K562 (cell line): ENCODE measurements around the gene EFNA5. TPM values are rescaled to one million over a fixed set of nuclear protein-coding genes. Genes with fewer than 3 reads are reported as not detected.

ENCODE experiments used
- ATAC-seq: fragments of 200-7000 bp; cut with Tn5 transposase; 3 replicates; pipeline ENCODE4 v1.9.1; 2020; ENCODE audit warnings: moderate library complexity
- BruUV-seq: library from RNA; stranded (reverse); fragments of 400-500 nt; replicated peaks from 2 replicates; lab custom pipeline; 2021; lab: Mats Ljungman, UMichigan
- CTCF ChIA-PET: fragments of 300-600 bp; formaldehyde crosslinking; extraction: SDS; loops from one replicate; lab custom pipeline; 2021; ENCODE audit warnings: low intra/inter-chr PET ratio; lab: Yijun Ruan, JAX
- POLR2A ChIA-PET: fragments of 300-600, 350-650 bp; sonication (Branson Sonifier 250); formaldehyde crosslinking; extraction: SDS; loops from one replicate; lab custom pipeline; 2021; ENCODE audit warnings: antibody characterized with exemption, inconsistent platforms; lab: Yijun Ruan, JAX
- DNase-seq, 4 experiments: peaks; one replicate each; pipeline versions ENCODE4 v3.0.0 to v3.0.0-alpha.2; 2011 to 2018; ENCODE audit warnings: low spot score in 3 of 4, mixed read lengths in 3 of 4; ENCODE audit errors: extremely low read depth in 1 of 4
- FAIRE-seq: peaks from 2 replicates; lab custom pipeline; 2011; peaks lifted over from hg19 to GRCh38; lab: Jason Lieb, UNC
- H2AFZ ChIP-seq: 2 replicates; pipeline ENCODE4 v1.6.0; 2011; ENCODE audit warnings: low read depth, low read length, control low read depth, inconsistent platforms
- H3K27ac ChIP-seq: fragments of 200-600 bp; 3 replicates; pipeline ENCODE4 v1.8.0; 2011; ENCODE audit warnings: low read depth, mild to moderate bottlenecking, control low read depth, inconsistent platforms, low read length, moderate library complexity, mixed read lengths; ENCODE audit errors: extremely low read depth
- H3K27me3 ChIP-seq, 2 experiments: fragments of 300-600 bp in 1 of 2; 2 replicates in 1 of 2; 3 replicates in 1 of 2; pipeline versions ENCODE4 v1.6.0 to v1.8.0; 2011; ENCODE audit warnings: inconsistent platforms in 2 of 2, low read length in 2 of 2, mild to moderate bottlenecking in 1 of 2, mixed read lengths in 1 of 2, moderate library complexity in 1 of 2; ENCODE audit not compliant: control insufficient read depth in 2 of 2, insufficient read depth in 2 of 2
- H3K36me3 ChIP-seq: fragments of 300-600 bp; 3 replicates; pipeline ENCODE4 v1.8.0; 2011; ENCODE audit warnings: mild to moderate bottlenecking, low read length, inconsistent platforms; ENCODE audit not compliant: control insufficient read depth, insufficient read depth
- H3K4me1 ChIP-seq, 2 experiments: fragments of 200-600 bp in 1 of 2; replicated peaks in 1 of 2; 2 replicates in 1 of 2; 3 replicates in 1 of 2; pipeline versions ENCODE4 v1.5.1 to v1.8.0; 2011; ENCODE audit warnings: inconsistent platforms in 2 of 2, low read length in 2 of 2, mild to moderate bottlenecking in 1 of 2, mixed read lengths in 1 of 2, moderate library complexity in 1 of 2; ENCODE audit not compliant: control insufficient read depth in 2 of 2, insufficient read depth in 2 of 2
- H3K4me2 ChIP-seq: 2 replicates; pipeline ENCODE4 v1.6.1; 2011; ENCODE audit warnings: low read length, control low read depth, inconsistent platforms, mixed read lengths; ENCODE audit not compliant: insufficient read depth
- H3K4me3 ChIP-seq: fragments of 200-600 bp; sonication (generic), shearing (Covaris generic); 2 replicates; pipeline ENCODE4 v1.5.1; 2016; ENCODE audit warnings: control low read depth, inconsistent platforms
- H3K79me2 ChIP-seq: fragments of 200-600 bp; 3 replicates; pipeline ENCODE4 v1.8.0; 2011; ENCODE audit warnings: low read length, inconsistent platforms; ENCODE audit not compliant: control insufficient read depth, insufficient read depth
- H3K9ac ChIP-seq, 2 experiments: 2 replicates each; pipeline versions ENCODE4 v1.6.0 to v1.6.1; 2011; ENCODE audit warnings: low read depth in 2 of 2, low read length in 2 of 2, control low read depth in 1 of 2, inconsistent platforms in 1 of 2, mild to moderate bottlenecking in 1 of 2, mixed read lengths in 1 of 2; ENCODE audit not compliant: insufficient read depth in 1 of 2
- H3K9me1 ChIP-seq: one replicate; pipeline ENCODE4 v1.6.0; 2011; ENCODE audit warnings: inconsistent platforms, mild to moderate bottlenecking, low read length, moderate library complexity; ENCODE audit not compliant: control insufficient read depth, insufficient read depth
- H3K9me3 ChIP-seq: replicated peaks from 2 replicates; pipeline ENCODE4 v1.5.1; 2011; ENCODE audit warnings: low read depth, low read length, inconsistent platforms; ENCODE audit not compliant: control insufficient read depth, insufficient read depth
- H4K20me1 ChIP-seq: replicated peaks from 2 replicates; pipeline ENCODE4 v1.6.1; 2011; ENCODE audit warnings: low read length, inconsistent platforms, mixed read lengths; ENCODE audit not compliant: control insufficient read depth, insufficient read depth
- BCL6 ChIP-seq: fragments of 250-450 bp; sonication (Bioruptor Pico); IDR thresholded peaks from 2 replicates; pipeline ENCODE4 v1.4.0; 2020
- BDP1 ChIP-seq: IDR thresholded peaks from 3 replicates; pipeline ENCODE4 v1.6.1; 2011; ENCODE audit not compliant: insufficient read length, insufficient read depth
- CEBPB ChIP-seq: fragments of 450-650 bp; IDR thresholded peaks from 2 replicates; pipeline ENCODE4 v1.6.1; 2016; ENCODE audit warnings: missing genetic modification characterization, missing compliant biosample characterization
- CREBBP ChIP-seq: IDR thresholded peaks from one replicate; pipeline ENCODE4 v1.6.1; 2012; ENCODE audit warnings: low read depth, mild to moderate bottlenecking, control low read depth, inconsistent platforms, low read length
- EWSR1 ChIP-seq: fragments of 450-650 bp; IDR thresholded peaks from 2 replicates; pipeline ENCODE4 v1.6.1; 2018; ENCODE audit warnings: borderline replicate concordance, mild to moderate bottlenecking, low read depth, moderate library complexity; ENCODE audit not compliant: partially characterized antibody
- HOXB6 ChIP-seq: fragments of 250-450 bp; sonication (Bioruptor Pico); IDR thresholded peaks from 2 replicates; pipeline ENCODE4 v1.5.1; 2022; ENCODE audit warnings: mild to moderate bottlenecking, borderline replicate concordance
- MEF2D ChIP-seq: conservative IDR thresholded peaks from 2 replicates; pipeline ENCODE4 v1.6.1; 2016; ENCODE audit warnings: low read depth, missing genetic modification characterization, missing compliant biosample characterization
- MXD1 ChIP-seq: fragments of 250-450 bp; sonication (Bioruptor Pico); IDR thresholded peaks from 2 replicates; pipeline ENCODE4 v1.8.0; 2021; ENCODE audit warnings: borderline replicate concordance, mild to moderate bottlenecking, moderate library complexity; ENCODE audit not compliant: poor library complexity, severe bottlenecking
- RFX7 ChIP-seq: fragments of 250-450 bp; sonication (Bioruptor Pico); IDR thresholded peaks from 2 replicates; pipeline ENCODE4 v1.5.1; 2021; ENCODE audit warnings: mild to moderate bottlenecking
- SMARCA4 ChIP-seq: fragments of 450-650 bp; IDR thresholded peaks from 2 replicates; pipeline ENCODE4 v1.6.1; 2016
- ZC3H4 ChIP-seq: sonication (generic); formaldehyde crosslinking; IDR thresholded peaks from 2 replicates; pipeline ENCODE4 v1.9.0; 2021; ENCODE audit warnings: missing genetic modification reagents, borderline replicate concordance
- ZFPM2 ChIP-seq: fragments of 250-450 bp; sonication (Bioruptor Pico); IDR thresholded peaks from 2 replicates; pipeline ENCODE4 v1.5.1; 2022; ENCODE audit warnings: mild to moderate bottlenecking
- ZNF12 ChIP-seq: sonication (generic); formaldehyde crosslinking; IDR thresholded peaks from 2 replicates; pipeline ENCODE4 v1.4.0; 2020; ENCODE audit warnings: mild to moderate bottlenecking, missing genetic modification reagents
- ZNF184 ChIP-seq: sonication (generic); formaldehyde crosslinking; IDR thresholded peaks from 2 replicates; pipeline ENCODE4 v1.5.0; 2020; ENCODE audit warnings: missing genetic modification reagents
- ZNF354B ChIP-seq: fragments of 250-450 bp; sonication (Bioruptor Pico); IDR thresholded peaks from 2 replicates; pipeline ENCODE4 v1.4.0; 2020
- ZNF445 ChIP-seq: fragments of 250-450 bp; sonication (Bioruptor Pico); IDR thresholded peaks from 2 replicates; pipeline ENCODE4 v1.4.0; 2020; ENCODE audit warnings: low read depth, mild to moderate bottlenecking, moderate library complexity
- ZNF764 ChIP-seq: fragments of 250-450 bp; sonication (Bioruptor Pico); IDR thresholded peaks from 2 replicates; pipeline ENCODE4 v1.4.0; 2020; ENCODE audit warnings: low read depth, mild to moderate bottlenecking, moderate library complexity
- WGBS: fragments of 100-300 bp; shearing (Covaris generic); methylation state at CpG from one replicate; pipeline ENCODE4 v1.1.6; 2016; ENCODE audit warnings: low coverage, mixed read lengths; ENCODE audit not compliant: insufficient coverage; ENCODE audit errors: missing lambda C conversion rate; 5-methylcytosine and 5-hydroxymethylcytosine counted together
- in situ Hi-C: fragments of 300-500 bp; cut with MboI; formaldehyde crosslinking; loops from 4 replicates; pipeline ENCODE4 v1.15.0; 2018; ENCODE audit warnings: inconsistent platforms, mixed read lengths
- intact Hi-C: fragments of 100-400 bp; cut with micrococcal nuclease; formaldehyde crosslinking; loops from 2 replicates; pipeline ENCODE4 v1.14.2; 2022
- polyA plus RNA-seq, 8 experiments: library from polyadenylated mRNA; depleted of rRNA in 4 of 8; stranded (reverse) in 5 of 8; unstranded in 3 of 8; fragments of >200 nt; fragmentation: Nextera tagmentation in 2 of 8; fragmentation: Illumina TruSeq in 1 of 8; extraction: Ambion mirVana in 2 of 8; extraction: Trizol in 1 of 8; gene quantifications; 2 replicates each; pipeline versions ENCODE4 v1.2.1 to v1.2.3, GENCODE V29; 2011 to 2014; ENCODE audit warnings: inconsistent platforms in 1 of 8, missing spikeins in 1 of 8
- total RNA-seq, 7 experiments: library from RNA; depleted of rRNA in 6 of 7; stranded (reverse); fragments of >200 nt in 6 of 7; fragmentation: Illumina TruSeq in 2 of 7; extraction: Trizol in 2 of 7; gene quantifications; 2 replicates each; pipeline versions ENCODE4 v1.2.1 to v1.2.3, GENCODE V29; 2011 to 2021; ENCODE audit warnings: low replicate concordance in 1 of 7

The EFNA5 gene
- total and polyA plus RNA-seq, 9 of the 15 experiments (the other 6 are each of a cell fraction or from before 2014, with no cell fraction given), result 0.20 TPM; not detected in 8

GRCh38 chr5:107393851-107394250, 276.9 kb downstream of the EFNA5 start:
- Histone ChIP-seq H3K9ac (no peak overlapping the region), H3K27ac (no peak overlapping the region), H3K79me2 (no peaks in the 10 kb centered on the region), H3K4me1 (no peaks in the 10 kb centered on the region), H3K9me1 (no peaks in the 10 kb centered on the region), H3K4me3 (no peak overlapping the region), H4K20me1 (no peaks in the 10 kb centered on the region), H3K9me3 (no peaks in the 10 kb centered on the region), H3K36me3 (no peaks in the 10 kb centered on the region), H3K4me2 (no peak overlapping the region), H2AFZ (no peak overlapping the region), H3K27me3 (no peaks in the 10 kb centered on the region)
- ATAC-seq (no peak), DNase-seq (no peak), FAIRE-seq (no peak)
- ChIA-PET CTCF (no interaction called here), POLR2A (no interaction called here)
- 0% methylated on average over 2 of the region's 2 CpGs for WGBS
- BruUV-seq, result no TSS peak
- TF ChIP-seq CREBBP, result no peak
- TF ChIP-seq ZNF354B (CRISPR knock-in tag), result no peak
- TF ChIP-seq SMARCA4, result no peak
- TF ChIP-seq ZNF12 (CRISPR knock-in tag), result no peak
- no peak for TF ChIP-seq HOXB6
- no peak for TF ChIP-seq BDP1
- no peak for TF ChIP-seq ZNF445
- TF ChIP-seq MEF2D (tag), result no peak
- no peak for TF ChIP-seq ZNF184 (CRISPR knock-in tag)
- TF ChIP-seq ZNF764 (CRISPR knock-in tag), result no peak
- TF ChIP-seq BCL6 (CRISPR knock-in tag), result no peak
- TF ChIP-seq RFX7, result no peak
- TF ChIP-seq MXD1 (CRISPR knock-in tag), result no peak
- no peak for TF ChIP-seq ZFPM2 (CRISPR knock-in tag)
- TF ChIP-seq CEBPB (tag), result no peak
- no peak for TF ChIP-seq EWSR1
- TF ChIP-seq ZC3H4, result no peak
- intact Hi-C loops (no loop called here), in situ Hi-C loops (no loop called here)
